Left ventricle myocardium inferior (tissue), 1 donor: ENCODE data around the gene PRMT3. TPM values are rescaled to one million over a fixed set of nuclear protein-coding genes. Genes with fewer than 3 reads are reported as not detected.
"Not testable (repeated sequence)": the region's sequence is repeated elsewhere in the genome, so short reads cannot be mapped to it uniquely, and the experiment has no call there.

Source experiments
- DNase-seq: peaks from one replicate; pipeline ENCODE4 v3.0.0-alpha.2; 2020
- H3K27ac ChIP-seq: fragments of 200-600 bp; replicated peaks from 2 replicates; pipeline ENCODE4 v1.8.0; 2021
- H3K27me3 ChIP-seq: fragments of 200-600 bp; 2 replicates; pipeline ENCODE4 v1.8.0; 2021; ENCODE audit warnings: low read depth
- H3K36me3 ChIP-seq: fragments of 200-600 bp; 2 replicates; pipeline ENCODE4 v1.8.0; 2021
- H3K4me1 ChIP-seq: fragments of 200-600 bp; 2 replicates; pipeline ENCODE4 v1.8.0; 2021
- H3K4me3 ChIP-seq: fragments of 200-600 bp; 2 replicates; pipeline ENCODE4 v1.8.0; 2021; ENCODE audit warnings: mild to moderate bottlenecking, moderate library complexity
- H3K9me3 ChIP-seq: fragments of 200-600 bp; replicated peaks from 2 replicates; pipeline ENCODE4 v1.8.0; 2021
- CTCF ChIP-seq: fragments of 200-600 bp; IDR thresholded peaks from 2 replicates; pipeline ENCODE4 v1.8.0; 2021; ENCODE audit warnings: antibody characterized with exemption, mild to moderate bottlenecking, borderline replicate concordance
- intact Hi-C: fragments of 100-400 bp; cut with micrococcal nuclease; formaldehyde crosslinking; loops from one replicate; pipeline ENCODE4 v1.11.0; 2022
- total RNA-seq: library from RNA; stranded (reverse); fragmentation: NEBNext Ultra II Directional; extraction: Animal tissue kit (Norgen Biotek cat#: 25700); gene quantifications from one replicate; pipeline ENCODE4 v1.2.1, GENCODE V29; 2021
- donor health status: DM: no; HTN: yes; CAD: no; lungs with severe emphysema.

The PRMT3 gene
- total RNA-seq, 1 donor from 2014 or later = 11.4 TPM

- no peak for TF ChIP-seq CTCF
- H3K27me3 ChIP-seq = no peaks in the 10 kb centered on the region
- H3K36me3 ChIP-seq = peaks cover 47% of the 10 kb centered on the region
- H3K27ac ChIP-seq = no peak overlapping the region
- intact Hi-C loops = no loop called here
- no peak overlapping the region for H3K4me3 ChIP-seq
- H3K4me1 ChIP-seq = peaks cover 12% of the 10 kb centered on the region
- DNase-seq = no peak
- no peaks in the 10 kb centered on the region for H3K9me3 ChIP-seq
Measured at GRCh38 chr11:20372081-20372626, 15.4 kb upstream of the PRMT3 start.

GRCh38 chr11:20373147-20373546, 14.4 kb upstream of the PRMT3 start:
- no peak for DNase-seq
- intact Hi-C loops = no loop called here
- no peaks in the 10 kb centered on the region for H3K27me3 ChIP-seq
- H3K36me3 ChIP-seq = peaks cover 47% of the 10 kb centered on the region
- no peak overlapping the region for H3K4me3 ChIP-seq
- no peak overlapping the region for H3K27ac ChIP-seq
- H3K9me3 ChIP-seq = no peaks in the 10 kb centered on the region
- peaks cover 5% of the 10 kb centered on the region for H3K4me1 ChIP-seq
- TF ChIP-seq CTCF = no peak

GRCh38 chr11:20373568-20374209, 13.8 kb upstream of the PRMT3 start:
- H3K4me3 ChIP-seq = no peak overlapping the region
- H3K4me1 ChIP-seq = peaks cover 3% of the 10 kb centered on the region
- intact Hi-C loops = no loop called here
- no peak overlapping the region for H3K27ac ChIP-seq
- H3K9me3 ChIP-seq = no peaks in the 10 kb centered on the region
- no peak for TF ChIP-seq CTCF
- no peak for DNase-seq
- no peaks in the 10 kb centered on the region for H3K27me3 ChIP-seq
- peaks cover 48% of the 10 kb centered on the region for H3K36me3 ChIP-seq

GRCh38 chr11:20374741-20375300, 12.7 kb upstream of the PRMT3 start:
- TF ChIP-seq CTCF = no peak
- Histone ChIP-seq H3K27ac (no peak overlapping the region), H3K36me3 (peaks cover 56% of the 10 kb centered on the region), H3K4me3 (no peak overlapping the region), H3K9me3 (no peaks in the 10 kb centered on the region), H3K27me3 (no peaks in the 10 kb centered on the region), H3K4me1 (peaks cover 2% of the 10 kb centered on the region)
- DNase-seq = no peak
- intact Hi-C loops = no loop called here

GRCh38 chr11:20376162-20376730, 11.3 kb upstream of the PRMT3 start:
- H3K27me3 ChIP-seq = no peaks in the 10 kb centered on the region
- H3K4me3 ChIP-seq = no peak overlapping the region
- intact Hi-C loops = no loop called here
- no peak overlapping the region for H3K27ac ChIP-seq
- DNase-seq = no peak
- H3K9me3 ChIP-seq = no peaks in the 10 kb centered on the region
- peaks cover 55% of the 10 kb centered on the region for H3K36me3 ChIP-seq
- TF ChIP-seq CTCF = no peak
- H3K4me1 ChIP-seq = no peaks in the 10 kb centered on the region

- Histone ChIP-seq H3K36me3 (peaks cover 28% of the 10 kb centered on the region), H3K4me1 (peaks cover 26% of the 10 kb centered on the region)
- H3K27me3 ChIP-seq, H3K27ac ChIP-seq, H3K9me3 ChIP-seq, intact Hi-C loops, H3K4me3 ChIP-seq, DNase-seq: not testable (repeated sequence)
Measured at GRCh38 chr11:20385996-20386395, 1.5 kb upstream of the PRMT3 start.
